WERI-Rb-1 (cell line): ENCODE measurements around the gene TEX11.
"Not testable (repeated sequence)": the region's sequence is repeated elsewhere in the genome, so short reads cannot be mapped to it uniquely, and the experiment has no call there.

Source experiments
- DNase-seq: peaks from one replicate; pipeline ENCODE4 v3.0.0-alpha.2; 2020
- H3K27ac ChIP-seq: fragments of 250-450 bp; sonication (Bioruptor Pico); 2 replicates; pipeline ENCODE4 v1.5.1; 2020; ENCODE audit warnings: mild to moderate bottlenecking, moderate library complexity
- H3K27me3 ChIP-seq: fragments of 250-450 bp; sonication (Bioruptor Pico); 2 replicates; pipeline ENCODE4 v1.5.1; 2021; ENCODE audit warnings: mild to moderate bottlenecking, low read depth, moderate library complexity; ENCODE audit not compliant: insufficient read depth, severe bottlenecking
- H3K36me3 ChIP-seq: fragments of 250-450 bp; sonication (Bioruptor Pico); 2 replicates; pipeline ENCODE4 v1.5.1; 2020; ENCODE audit warnings: mild to moderate bottlenecking, moderate library complexity
- H3K4me3 ChIP-seq: 2 replicates; pipeline ENCODE4 v1.5.1; 2011; ENCODE audit warnings: low read depth, mild to moderate bottlenecking, control low read depth, low read length
- H3K9me3 ChIP-seq: fragments of 250-450 bp; sonication (Bioruptor Pico); 2 replicates; pipeline ENCODE4 v1.5.1; 2021; ENCODE audit warnings: mild to moderate bottlenecking, moderate library complexity; ENCODE audit not compliant: severe bottlenecking
- TF ChIP-seq, protein P1 (sequence below): IDR thresholded peaks from 2 replicates; pipeline ENCODE4 v1.5.1; 2011; ENCODE audit warnings: low read depth, mild to moderate bottlenecking, control low read depth, inconsistent platforms, low read length

The TEX11 gene

DNA sequence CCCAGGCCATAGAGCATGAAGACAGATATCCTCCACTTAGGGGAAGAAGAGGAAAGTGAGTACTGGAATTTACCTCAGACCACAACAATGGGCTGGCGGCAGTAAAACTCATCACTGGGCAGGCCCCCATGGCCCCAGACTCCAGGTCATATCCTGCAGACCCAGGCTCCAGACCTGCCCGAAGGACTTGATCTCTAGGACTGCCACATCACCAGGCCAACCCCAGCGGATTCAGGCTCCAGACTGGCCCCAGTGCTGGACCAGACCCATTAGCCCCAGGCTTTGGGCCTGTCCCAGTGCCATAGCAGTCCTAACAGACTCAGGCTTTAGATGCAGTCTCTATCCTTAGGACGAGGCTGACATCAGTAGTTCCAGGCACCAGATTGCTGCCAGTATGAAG, 273.3 kb downstream of the TEX11 start:
- DNase-seq: no peak
- TF ChIP-seq, protein P1, sequence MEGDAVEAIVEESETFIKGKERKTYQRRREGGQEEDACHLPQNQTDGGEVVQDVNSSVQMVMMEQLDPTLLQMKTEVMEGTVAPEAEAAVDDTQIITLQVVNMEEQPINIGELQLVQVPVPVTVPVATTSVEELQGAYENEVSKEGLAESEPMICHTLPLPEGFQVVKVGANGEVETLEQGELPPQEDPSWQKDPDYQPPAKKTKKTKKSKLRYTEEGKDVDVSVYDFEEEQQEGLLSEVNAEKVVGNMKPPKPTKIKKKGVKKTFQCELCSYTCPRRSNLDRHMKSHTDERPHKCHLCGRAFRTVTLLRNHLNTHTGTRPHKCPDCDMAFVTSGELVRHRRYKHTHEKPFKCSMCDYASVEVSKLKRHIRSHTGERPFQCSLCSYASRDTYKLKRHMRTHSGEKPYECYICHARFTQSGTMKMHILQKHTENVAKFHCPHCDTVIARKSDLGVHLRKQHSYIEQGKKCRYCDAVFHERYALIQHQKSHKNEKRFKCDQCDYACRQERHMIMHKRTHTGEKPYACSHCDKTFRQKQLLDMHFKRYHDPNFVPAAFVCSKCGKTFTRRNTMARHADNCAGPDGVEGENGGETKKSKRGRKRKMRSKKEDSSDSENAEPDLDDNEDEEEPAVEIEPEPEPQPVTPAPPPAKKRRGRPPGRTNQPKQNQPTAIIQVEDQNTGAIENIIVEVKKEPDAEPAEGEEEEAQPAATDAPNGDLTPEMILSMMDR: no peak
- Histone ChIP-seq H3K27me3 (peaks cover 21% of the 10 kb centered on the region), H3K4me3 (no peak overlapping the region), H3K9me3 (no peaks in the 10 kb centered on the region), H3K27ac (no peak overlapping the region), H3K36me3 (no peaks in the 10 kb centered on the region)

DNA sequence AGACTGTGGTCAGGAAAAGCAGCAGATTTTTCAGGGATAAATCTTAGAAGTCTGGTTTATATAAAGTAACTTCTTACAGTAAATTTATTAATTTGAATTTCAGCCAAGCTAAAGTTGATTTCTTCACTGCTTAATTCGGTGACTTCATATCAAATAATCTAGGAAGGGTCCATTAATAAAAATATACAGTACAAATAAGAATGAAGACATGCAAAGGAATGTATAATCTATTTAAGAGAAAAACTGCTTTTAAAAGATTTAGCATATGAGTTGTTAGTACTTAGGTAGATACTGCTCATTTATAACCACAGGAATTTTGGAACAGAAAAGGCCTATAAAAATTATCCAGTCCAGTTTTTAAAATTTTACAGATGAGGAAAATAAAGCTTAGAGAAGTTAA, 286.8 kb downstream of the TEX11 start:
- H3K9me3 ChIP-seq: no peaks in the 10 kb centered on the region
- H3K36me3 ChIP-seq: no peaks in the 10 kb centered on the region
- no peak for DNase-seq
- TF ChIP-seq, protein P1: no peak
- H3K27ac ChIP-seq: no peak overlapping the region
- no peak overlapping the region for H3K4me3 ChIP-seq
- H3K27me3 ChIP-seq: peaks cover 28% of the 10 kb centered on the region

DNA sequence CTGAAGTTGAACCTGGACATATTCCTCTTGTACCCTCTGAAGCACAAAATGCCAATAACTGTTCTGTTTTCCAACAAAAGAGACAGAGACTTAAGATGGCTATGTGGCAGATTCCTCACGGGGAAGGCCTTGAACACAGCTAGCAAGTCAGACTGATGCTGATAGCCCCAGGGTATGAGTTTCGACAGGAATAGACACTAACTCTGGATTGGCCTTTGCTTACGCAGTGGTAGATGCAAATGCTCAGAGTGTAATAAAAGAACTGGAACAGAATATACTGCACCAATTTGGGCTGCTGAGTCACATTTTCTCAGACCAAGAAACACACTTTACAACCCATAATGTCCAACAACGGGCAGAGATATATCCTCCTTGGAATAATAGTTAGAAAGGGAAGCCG, 290.0 kb downstream of the TEX11 start:
- Histone ChIP-seq H3K9me3 (no peaks in the 10 kb centered on the region), H3K36me3 (no peaks in the 10 kb centered on the region), H3K27me3 (peaks cover 17% of the 10 kb centered on the region), H3K4me3 (no peak overlapping the region), H3K27ac (no peak overlapping the region)
- DNase-seq: no peak
- TF ChIP-seq, protein P1: no peak

DNA sequence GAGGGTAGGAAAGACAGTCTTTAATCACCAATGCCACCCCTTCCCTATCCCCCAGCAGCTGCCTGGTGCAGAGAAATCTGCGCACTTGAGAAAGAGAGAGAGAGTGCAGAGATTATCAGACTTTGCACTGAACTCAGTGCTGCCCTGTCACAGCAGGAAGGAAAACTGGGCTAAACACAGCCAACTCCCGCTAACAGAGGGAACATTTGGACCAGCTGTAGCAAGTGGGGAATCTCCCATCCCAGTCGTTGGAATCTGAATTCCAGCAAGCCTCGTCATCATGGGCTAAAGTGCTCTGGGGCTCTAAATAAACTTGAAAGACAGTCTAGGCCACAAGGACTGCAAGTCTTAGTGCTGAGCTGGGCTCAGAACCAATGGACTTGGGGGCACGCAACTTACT, 295.2 kb downstream of the TEX11 start:
- DNase-seq: no peak
- TF ChIP-seq, protein P1: no peak
- H3K27me3 ChIP-seq: peaks cover 23% of the 10 kb centered on the region

DNA sequence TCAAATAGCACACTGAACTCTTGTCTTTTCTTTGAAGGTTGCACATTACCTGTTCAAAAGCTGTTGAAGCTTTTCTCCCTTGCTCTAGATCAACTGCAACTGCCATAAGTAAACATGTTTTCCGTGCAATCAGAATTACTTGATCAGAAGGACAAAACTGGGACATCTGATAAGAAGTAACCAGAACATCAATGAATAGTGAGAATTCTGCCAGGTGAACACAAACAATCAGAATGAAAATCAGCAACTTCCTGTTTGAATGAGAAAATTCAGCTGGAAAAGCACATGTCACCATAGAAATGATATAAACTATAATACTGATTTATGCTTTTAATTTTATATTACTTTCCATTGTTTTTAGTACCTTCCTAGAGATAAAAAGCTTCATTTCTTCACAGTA, 303.2 kb downstream of the TEX11 start:
- Histone ChIP-seq H3K4me3 (no peak overlapping the region), H3K27ac (no peak overlapping the region), H3K36me3 (no peaks in the 10 kb centered on the region), H3K9me3 (no peaks in the 10 kb centered on the region), H3K27me3 (peaks cover 14% of the 10 kb centered on the region)
- TF ChIP-seq, protein P1: no peak
- DNase-seq: no peak

More for the DNA sequence above, 295.2 kb downstream of the TEX11 start:
- no peak overlapping the region for H3K27ac ChIP-seq
- no peak overlapping the region for H3K4me3 ChIP-seq
- no peaks in the 10 kb centered on the region for H3K36me3 ChIP-seq
- H3K9me3 ChIP-seq: no peaks in the 10 kb centered on the region

DNA sequence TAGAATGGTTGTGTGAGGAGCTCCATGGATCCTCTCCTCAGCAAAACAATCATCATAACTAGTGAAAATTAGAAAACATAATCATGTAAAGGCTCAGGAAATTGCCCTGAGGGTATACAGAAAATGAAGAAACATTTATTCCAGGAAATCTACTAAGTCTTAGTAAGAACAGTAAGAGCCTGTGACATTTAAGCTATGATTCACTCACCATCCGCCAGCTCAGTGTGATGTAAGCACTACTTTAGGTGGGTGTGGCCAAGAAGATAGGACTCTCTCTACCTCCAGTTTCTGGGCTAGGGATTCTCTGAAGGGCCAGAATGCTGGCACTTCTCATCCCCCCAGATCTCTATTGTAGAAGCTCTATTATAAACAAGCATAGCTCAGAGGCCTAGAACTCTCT, 316.4 kb downstream of the TEX11 start:
- Histone ChIP-seq H3K27me3 (no peaks in the 10 kb centered on the region), H3K9me3 (no peaks in the 10 kb centered on the region), H3K27ac (no peak overlapping the region), H3K36me3 (no peaks in the 10 kb centered on the region), H3K4me3 (no peak overlapping the region)
- TF ChIP-seq, protein P1: no peak
- DNase-seq: no peak

DNA sequence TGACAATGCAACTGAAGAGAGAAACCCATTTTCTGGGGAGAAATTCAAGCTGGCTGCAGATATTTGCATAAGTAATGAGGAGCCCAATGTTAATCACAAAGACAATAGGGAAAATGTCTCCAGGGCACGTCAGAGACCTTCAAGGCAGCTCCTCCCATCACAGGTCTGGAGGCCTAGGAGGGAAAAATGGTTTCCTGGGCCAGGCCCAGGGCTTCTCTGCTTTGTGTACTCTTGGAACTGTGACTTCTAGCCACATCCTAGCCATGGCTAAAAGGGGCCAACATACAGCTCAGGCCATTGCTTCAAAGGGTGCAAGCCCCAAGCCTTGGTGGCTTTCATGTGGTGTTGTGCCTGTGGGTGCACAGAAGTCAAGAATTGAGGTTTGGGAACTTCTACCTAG, 321.4 kb downstream of the TEX11 start:
- H3K27ac ChIP-seq, H3K9me3 ChIP-seq, H3K36me3 ChIP-seq, H3K4me3 ChIP-seq, DNase-seq, H3K27me3 ChIP-seq: not testable (repeated sequence)
